HG02970 (cell line): ENCODE measurements around the gene ZNF213.

Experiments
- ATAC-seq: cut with Tn5 transposase; IDR thresholded peaks from one replicate; pipeline ENCODE4 v1.9.1; 2021; ENCODE audit warnings: mild to moderate bottlenecking, moderate library complexity, moderate number of reproducible peaks; ENCODE audit not compliant: unreplicated experiment, low FRiP score

The ZNF213 gene

GRCh38 chr16:3145660-3146059, 10.8 kb downstream of the ZNF213 start:
- ATAC-seq: no peak

- ATAC-seq: no peak
These were observed 12.4 kb downstream of the ZNF213 start for GRCh38 chr16:3147046-3147756.

GRCh38 chr16:3147757-3148104, 12.9 kb downstream of the ZNF213 start:
- ATAC-seq: no peak

- no peak for ATAC-seq
These were observed 13.7 kb downstream of the ZNF213 start for GRCh38 chr16:3148256-3149192.

GRCh38 chr16:3149193-3149530, 14.3 kb downstream of the ZNF213 start:
- ATAC-seq: no peak

- ATAC-seq: no peak
These were observed 15.0 kb downstream of the ZNF213 start for GRCh38 chr16:3149630-3150345.

GRCh38 chr16:3150346-3151218, 15.8 kb downstream of the ZNF213 start:
- ATAC-seq: peak; percentile 75

GRCh38 chr16:3152027-3152276, 17.1 kb downstream of the ZNF213 start:
- no peak for ATAC-seq

- no peak for ATAC-seq
These were observed 17.6 kb downstream of the ZNF213 start for GRCh38 chr16:3152277-3152990.

GRCh38 chr16:3152991-3153368, 18.2 kb downstream of the ZNF213 start:
- ATAC-seq: no peak

GRCh38 chr16:3155181-3155580, 20.4 kb downstream of the ZNF213 start:
- no peak for ATAC-seq

GRCh38 chr16:3155972-3156371, 21.1 kb downstream of the ZNF213 start:
- ATAC-seq: no peak

GRCh38 chr16:3157229-3158025, 22.6 kb downstream of the ZNF213 start:
- no peak for ATAC-seq

GRCh38 chr16:3158026-3158509, 23.2 kb downstream of the ZNF213 start:
- ATAC-seq: peak; percentile 1

- ATAC-seq: peak; percentile 57
These were observed 23.9 kb downstream of the ZNF213 start for GRCh38 chr16:3158510-3159314.

- no peak for ATAC-seq
These were observed 26.6 kb downstream of the ZNF213 start for GRCh38 chr16:3161235-3162018.
